Epidermal melanocyte (primary cell): ENCODE data around the gene CUBN.
A peak's percentile ranks its signal among the peaks of the same experiment; 100 is the strongest.

Experiments used
- DNase-seq: peaks from one replicate; pipeline ENCODE4 v3.0.0; 2011; ENCODE audit warnings: low spot score; ENCODE audit not compliant: insufficient read length

CUBN gene

DNA sequence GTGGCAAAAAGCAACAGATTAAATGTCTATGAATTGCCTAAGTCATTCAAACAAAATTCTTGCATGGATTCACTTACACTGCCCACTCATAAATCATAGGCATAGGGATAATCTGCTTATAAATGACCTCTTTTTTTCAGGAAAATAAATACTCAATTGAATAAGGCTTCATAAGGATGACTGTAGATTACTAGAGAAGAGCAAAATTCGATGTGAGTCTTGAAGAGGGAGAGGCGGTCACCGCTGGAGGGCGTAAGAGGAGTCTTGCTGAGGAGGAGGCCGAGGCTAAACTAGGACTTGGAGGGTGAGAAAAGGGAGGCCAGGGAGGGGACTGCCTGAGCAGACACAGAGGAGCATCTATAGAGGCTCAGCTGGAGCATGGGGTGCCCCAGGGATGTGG lies 177.0 kb downstream of the CUBN start:
- peak; percentile 55 for DNase-seq

DNA sequence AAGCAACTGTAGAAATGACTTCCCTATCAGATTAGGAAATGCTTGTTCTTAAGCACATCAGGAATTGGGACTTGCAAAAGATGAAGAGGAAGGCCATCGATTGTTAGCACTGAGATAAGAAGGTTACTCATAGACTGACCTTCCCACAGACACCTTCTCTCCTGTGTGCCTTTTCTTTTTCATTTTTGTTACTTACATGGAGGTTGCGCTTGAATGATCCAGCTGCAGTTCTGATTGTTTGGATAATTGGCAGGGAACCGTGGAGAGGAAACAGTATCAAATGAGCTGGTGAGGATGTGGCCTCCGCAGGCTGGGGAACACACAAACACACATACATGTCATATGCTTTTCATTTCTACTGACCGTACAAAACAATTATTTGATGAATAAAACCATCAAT lies 177.5 kb downstream of the CUBN start:
- no peak for DNase-seq

DNA sequence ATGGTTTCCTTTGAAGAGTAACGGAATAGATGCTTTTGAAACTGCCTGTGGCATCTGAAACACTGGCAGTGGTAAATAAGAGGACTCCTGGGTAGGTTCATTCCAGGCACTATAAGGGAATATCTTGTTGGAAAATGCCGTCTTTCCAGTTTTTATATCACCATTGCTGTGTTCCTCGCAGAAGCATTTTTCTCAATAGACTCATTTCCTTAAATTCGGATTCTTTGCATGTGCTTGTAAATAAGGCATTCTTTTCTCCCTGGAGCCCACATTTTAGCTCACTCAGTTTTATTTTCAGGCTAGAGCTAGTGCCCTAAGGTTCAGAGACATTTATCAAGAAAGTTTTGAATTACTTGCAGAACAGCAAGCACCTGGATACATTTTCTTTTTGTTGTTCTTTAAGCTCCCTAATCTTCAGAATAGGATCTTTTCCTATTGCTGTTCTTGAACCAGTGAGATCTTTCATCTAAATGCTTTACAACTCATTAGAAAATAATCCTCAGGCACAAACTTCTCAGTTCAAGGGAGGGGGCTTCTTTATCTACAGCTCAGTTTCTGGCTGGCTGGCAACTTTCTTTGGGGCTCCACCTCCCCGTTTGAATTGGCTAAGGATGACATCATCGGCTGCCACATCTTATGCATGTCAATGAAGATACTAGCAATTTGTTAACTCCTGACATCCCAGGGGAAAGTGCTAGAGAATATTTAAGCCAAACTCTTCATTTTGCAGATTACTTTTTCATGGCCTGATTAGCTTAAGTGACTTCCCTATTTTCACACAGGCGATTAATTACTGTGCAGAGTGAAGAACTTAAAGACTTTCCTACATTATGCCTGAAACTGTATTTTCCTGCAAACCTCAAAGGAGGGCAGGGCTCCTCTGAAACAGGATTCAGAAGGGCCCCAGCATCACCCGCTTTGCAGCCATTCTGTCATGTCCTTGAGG lies 178.7 kb downstream of the CUBN start:
- DNase-seq, result no peak

DNA sequence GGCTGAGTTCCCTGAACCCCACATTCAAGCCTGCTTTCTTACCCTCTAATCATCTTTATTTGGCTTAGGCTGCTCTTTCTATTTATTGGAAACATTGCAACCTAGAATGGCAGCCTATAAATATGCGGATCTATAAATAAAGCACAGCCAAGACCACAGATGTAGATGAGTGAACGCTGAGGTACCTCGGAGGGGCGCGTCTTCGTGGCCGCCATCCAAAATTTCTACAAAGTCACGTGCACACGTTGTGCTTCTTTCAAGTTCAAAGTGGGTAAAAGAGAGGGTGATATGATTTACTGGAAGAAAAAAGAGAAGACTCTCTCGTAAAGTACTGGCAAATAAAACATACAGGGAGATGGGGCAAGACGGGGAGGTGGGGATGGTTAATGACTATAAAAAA lies 179.8 kb downstream of the CUBN start:
- DNase-seq, result no peak

DNA sequence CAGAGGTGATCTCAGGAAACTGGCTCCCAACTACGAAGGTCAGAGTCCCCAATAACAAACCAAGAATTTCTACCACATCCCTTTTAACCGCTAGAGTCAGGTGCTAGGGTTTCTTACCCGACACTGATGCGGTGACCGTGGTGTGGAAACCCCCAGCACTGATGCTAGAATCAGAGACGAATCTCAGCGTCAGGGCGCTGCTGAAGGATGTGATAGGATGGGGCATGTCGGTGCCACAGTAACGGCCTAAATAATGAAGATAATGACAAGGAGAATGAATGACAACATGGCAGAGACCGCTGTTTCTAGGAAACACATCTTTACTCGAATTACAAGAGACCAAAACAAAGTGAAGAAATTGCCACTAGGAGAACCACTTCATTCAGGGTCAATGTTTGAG lies 181.2 kb downstream of the CUBN start:
- DNase-seq, result no peak

DNA sequence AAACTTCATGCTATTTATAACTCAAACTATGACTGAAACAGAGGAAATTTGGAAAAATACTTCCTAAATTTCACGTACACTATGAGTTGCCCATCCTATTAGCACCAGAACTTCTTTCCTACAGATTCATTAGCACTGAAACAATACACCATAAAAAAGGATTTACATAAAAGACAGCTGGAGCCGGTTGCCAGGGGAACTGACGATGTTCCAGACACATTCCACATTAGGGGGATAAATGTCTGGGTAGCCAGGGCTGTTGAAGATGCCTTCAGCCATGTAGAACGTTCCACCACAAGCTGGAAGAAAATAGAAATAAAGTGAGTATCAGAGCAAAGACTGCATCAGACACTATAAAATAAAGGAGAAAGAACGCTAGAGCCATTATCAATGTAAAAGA lies 182.5 kb downstream of the CUBN start:
- no peak for DNase-seq

DNA sequence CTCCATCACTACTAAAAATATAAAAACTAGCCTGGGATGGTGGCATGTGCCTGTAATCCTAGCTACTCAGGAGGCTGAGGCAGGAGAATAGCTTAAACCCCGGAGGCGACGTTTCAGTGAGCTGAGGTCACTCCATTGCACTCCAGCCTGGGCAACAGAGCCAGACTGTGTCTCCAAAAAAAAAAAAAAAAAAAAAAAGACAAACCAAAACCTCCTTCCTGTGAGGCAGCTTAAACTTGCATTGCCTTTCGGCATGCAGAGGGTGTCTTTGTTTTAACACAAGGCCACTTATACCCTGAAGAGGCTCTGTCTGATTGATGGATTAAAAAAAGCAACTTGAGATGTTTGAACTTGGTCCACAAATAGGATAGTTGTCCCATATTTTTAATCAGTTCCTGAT lies 184.0 kb downstream of the CUBN start:
- DNase-seq, result no peak

DNA sequence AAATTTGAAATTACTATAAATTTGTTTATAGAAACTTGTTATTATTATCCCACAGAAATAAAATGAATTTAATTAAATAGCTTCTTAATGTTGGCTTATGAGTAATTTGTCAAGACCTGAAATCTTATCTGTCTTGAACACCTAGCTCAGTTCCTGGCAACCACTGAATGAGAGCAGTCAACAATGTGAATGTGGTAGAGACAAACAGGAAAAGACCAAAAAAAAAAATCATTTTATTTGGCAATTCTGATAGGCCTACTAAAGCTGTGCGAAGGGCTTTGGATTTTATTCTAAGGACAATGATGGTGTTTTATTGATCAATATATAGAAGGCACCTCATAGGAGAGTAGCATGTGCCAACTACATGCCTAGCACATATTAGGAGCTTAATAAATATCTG lies 184.6 kb downstream of the CUBN start:
- DNase-seq, result no peak

DNA sequence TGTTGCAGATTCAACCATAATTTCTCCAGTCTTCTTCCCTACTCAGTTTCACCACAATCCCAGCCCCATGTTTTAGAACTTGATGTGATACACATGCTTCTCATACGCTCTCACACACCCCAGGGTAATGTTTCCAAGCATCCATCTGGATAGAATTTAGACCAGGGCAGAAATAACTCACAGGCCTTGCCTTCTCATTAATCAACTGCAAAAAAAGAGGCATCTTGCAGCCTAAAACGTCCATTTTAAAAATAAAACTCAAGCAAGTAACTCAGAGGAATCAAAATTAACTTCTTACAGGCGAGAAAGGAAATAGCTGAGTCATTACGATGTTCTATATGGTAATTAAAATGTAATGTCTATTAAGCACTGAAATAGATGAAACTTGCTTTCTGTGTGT lies 185.2 kb downstream of the CUBN start:
- peak; percentile 69 for DNase-seq

DNA sequence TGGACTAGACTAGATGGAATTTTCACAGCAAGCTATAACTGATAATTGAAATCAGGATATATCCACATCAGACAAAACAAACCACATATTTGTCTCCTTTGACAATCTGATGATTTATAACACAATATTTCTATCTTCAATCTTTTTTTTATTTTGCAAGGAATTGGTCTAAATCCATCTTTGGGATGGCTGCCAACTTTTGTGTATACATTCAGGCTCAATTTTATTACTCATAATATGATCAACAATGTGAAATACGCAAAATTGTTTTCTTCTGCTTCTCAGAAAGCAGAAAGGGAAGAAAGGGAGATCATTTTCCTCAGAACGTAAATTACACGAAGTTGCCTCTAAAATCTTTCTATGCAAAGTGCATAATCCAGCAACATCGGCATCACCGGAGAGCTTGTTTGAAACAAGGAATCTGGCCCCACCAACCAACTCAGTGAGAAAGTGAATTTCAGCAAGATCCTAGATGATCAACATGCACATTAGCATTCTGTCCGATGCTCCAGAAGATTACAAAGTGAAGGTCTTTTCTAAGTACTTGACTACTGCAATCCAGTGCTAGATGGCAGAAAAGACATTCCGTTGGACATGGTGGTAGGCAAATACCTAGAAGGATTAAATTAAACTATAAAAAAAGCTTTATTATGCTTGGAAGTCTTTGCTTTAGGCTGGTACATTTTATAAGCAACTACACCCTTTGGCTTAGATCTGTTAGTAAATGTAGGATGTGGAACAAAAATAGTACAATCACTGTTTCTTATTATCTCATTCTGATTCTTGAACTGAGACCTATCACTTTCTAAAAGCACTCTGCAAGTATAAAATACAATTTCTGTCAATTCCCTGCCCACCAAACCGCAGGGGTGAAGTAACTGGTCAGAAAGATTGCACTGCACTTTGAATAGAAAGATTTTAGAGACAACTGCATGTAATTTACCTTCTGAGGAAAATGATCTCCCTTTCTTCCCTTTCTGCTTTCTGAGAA lies 186.0 kb downstream of the CUBN start:
- DNase-seq, result no peak

DNA sequence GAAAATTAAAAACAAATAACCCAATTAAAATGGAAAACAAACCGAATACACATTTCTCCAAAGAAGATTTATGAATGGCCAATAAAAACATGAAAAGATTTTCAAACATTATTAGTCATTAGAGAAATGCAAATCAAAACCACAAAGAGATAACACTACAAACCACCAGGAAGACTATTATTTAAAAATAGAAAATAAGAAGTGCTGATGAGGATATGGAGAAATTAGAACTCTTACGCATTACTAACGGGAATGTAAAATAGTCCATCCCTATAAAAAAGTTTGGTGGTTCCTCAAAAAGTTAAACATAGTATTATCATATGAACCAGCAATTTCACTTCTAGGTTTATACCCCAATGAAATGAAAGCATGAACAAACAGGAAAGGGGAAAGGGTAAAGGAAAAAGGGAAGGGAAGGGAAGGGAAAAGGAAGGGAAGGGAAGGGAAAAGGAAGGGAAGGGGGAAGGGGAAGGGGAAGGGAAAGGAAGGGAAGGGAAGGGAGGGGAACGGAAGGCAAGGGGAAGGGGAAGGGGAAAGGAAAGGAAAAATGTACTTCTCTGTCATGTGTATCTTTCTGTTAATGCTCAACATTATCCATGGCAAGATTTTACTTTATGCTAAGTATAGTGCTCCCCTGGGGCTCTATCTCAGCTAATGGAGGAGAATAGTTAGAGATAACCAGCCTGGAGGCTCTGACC lies 187.1 kb downstream of the CUBN start:
- DNase-seq, result no peak

DNA sequence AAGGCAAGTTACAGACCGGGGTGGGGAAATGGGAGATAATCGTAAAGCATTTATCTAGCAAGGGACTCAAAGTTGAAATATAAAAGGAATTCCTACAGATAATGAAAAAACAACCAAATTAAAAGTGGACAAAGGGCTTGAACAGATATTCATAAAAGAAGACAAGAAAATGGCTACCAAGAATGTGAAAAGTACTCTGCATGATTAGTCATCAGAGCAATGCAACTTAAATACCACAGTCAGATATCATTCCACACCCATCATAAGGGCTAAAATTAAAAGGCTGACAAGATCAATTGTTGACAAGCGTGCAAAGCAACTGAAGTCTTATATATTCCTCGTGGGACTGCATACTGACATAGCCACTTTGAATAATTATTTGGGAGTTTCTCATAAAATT lies 187.7 kb downstream of the CUBN start:
- DNase-seq, result no peak

DNA sequence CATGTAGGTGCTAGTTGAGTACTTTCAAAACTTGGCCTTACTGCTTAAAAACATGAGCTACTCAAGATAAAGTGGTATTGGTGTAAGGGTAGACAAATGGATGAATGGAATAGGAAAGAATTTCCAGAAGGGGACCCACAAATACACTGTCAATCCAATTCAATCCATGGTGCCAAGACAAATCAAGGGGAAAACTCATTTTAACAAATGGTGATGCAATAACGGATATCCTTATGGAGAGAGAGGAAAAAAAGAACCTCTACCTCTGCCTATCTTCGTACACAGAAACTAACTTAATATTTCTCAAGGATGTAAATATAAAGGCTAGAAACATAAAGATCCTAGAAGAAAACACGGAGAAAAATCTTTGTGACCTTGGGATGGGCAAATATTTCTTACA lies 188.5 kb downstream of the CUBN start:
- DNase-seq, result no peak

DNA sequence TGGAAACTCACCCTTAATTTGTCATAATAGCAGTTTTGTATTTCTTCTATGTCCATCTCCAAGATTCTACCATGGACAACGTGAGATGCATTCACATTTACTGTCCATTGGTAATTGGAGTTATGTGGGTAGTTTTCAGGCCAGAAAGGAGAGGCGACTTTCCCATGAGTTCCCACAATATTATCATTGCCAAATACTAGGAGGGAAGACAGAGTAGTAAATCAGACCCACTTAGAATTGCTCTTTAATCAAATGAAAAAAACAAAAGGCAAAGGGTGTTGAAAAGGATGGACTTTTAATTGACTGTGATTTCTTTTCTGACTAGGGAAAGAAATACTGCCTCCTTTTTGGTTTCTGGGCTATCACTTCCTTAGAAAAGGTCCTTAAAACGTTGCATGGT lies 190.7 kb downstream of the CUBN start:
- DNase-seq, result no peak

DNA sequence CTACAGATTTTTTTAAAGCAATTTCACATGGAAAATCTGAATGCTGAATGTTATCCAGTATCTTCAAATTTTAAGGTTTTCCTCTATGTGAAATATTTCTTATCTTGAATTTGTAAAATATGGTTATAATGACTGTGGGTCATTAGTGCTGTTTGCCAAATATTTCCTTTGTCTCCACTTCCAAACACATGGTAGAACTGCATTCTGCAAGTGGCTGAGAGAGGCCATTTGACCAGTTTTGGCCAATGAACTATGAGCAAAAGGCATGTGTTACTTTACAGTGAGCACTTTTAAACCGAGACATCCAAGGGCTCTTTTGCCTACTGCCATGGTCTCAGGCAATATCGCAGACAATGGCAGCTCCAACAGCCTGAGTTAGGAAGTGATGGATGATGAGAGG lies 195.2 kb downstream of the CUBN start:
- DNase-seq, result no peak

DNA sequence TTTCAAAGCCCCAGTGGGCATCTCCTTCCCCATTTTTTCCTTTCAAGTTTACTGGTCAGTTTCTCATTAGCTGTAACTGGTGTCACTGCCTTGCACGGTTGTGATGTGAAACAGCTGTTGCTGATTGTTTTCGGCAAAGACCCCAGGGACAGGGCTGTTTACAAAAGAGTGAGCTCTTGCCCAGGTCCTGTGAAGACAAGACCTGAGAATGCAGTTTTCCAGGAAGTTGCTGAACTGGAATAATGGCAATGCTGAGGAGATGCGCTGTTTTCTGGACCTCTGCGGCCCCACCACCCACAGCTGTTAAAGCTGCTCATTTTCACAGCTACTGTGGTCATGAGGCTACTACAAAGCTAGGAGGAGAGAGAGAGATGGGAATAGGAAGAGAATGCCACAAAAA lies 195.8 kb downstream of the CUBN start:
- no peak for DNase-seq

DNA sequence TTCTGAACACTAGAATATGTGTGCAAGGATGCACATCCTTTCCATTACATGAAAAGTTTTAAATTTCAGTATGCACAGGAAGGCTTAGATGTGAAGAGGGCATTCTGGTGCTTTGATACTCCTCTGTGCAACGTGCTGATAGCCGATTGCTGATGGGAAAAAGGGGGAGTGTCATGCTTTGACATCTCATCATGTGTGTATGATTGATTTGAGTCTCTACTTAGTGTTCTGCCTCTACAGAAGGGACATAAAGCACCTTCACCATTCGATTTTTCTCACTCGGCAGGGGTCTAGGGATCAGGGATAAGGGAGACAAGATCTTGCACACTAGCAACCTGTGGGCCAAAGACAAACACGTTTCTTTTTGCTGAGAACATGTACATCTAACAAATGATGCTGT lies 197.7 kb downstream of the CUBN start:
- DNase-seq, result no peak

DNA sequence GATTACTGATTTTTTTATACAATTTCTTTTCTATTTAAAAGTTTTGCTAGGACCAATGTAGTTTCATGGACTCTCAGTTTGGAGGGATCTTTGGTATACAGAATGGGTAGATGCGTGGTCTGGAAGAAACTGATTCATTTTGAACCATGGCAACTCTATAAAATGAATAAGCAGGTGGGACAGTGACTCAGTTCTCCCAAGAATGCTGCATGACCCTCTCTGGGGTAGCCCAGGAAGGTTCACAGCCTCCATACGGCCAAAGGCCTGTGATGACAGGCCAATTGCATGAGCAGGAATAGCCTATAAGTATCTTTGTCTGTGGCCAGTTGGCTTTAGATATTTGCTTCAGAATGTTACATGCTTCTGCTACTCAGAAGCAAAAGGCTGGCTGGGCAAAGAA lies 199.1 kb downstream of the CUBN start:
- DNase-seq, result no peak

DNA sequence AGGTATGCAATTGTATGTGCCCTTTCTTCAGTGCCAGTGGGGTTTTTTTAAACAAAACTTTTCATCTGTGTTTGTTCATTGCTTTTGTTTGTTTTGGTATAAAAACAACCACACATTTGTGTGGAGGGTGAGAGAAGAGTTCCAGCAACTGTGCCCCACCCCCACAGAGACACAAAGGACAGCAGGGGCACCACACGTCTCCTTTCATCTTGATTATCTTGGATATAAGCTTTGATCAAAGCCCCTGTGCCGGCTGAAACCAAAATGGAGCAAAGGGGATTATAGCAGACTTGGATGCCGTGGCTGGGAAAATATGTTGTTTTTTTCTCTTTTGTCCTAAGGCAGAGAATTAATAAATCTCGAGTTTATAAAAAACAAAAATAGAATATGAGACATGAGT lies 200.5 kb downstream of the CUBN start:
- no peak for DNase-seq

DNA sequence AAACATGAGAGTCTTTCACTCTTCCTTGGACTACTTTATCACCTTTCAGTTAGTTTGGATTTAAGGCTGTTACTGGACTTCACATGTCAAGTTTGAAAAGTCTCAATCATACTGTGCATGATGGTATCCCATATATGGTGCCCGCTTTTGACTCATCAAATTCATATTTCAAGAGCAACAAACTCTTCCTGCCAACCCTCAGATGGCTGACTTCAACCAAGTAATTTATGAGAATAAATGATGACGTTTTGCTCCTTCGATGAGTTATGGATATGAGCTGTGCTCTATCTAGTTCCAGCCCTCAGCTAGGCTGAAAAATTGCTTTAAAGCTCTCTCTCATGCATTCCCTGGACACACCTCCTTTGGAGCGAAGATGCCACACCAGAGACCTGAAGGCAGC lies 202.1 kb downstream of the CUBN start:
- no peak for DNase-seq

DNA sequence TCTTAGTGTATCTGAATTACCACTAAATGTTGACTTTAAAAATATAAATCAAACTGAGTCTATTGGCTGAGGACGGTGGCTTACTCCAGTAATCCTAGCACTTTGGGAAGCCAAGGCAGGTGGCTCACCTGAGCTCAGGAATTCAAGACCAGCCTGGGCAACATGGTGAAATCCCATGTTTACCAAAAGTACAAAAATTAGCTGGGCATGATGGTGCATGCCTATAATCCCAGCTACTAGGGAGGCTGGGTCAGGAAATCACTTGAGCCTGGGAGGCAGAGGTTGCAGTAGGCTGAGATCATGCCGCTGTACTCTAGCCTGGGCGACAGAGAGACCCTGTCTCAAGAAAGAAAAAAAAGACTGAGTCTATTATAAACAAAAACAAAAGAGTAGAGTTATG lies 205.9 kb downstream of the CUBN start:
- no peak for DNase-seq

DNA sequence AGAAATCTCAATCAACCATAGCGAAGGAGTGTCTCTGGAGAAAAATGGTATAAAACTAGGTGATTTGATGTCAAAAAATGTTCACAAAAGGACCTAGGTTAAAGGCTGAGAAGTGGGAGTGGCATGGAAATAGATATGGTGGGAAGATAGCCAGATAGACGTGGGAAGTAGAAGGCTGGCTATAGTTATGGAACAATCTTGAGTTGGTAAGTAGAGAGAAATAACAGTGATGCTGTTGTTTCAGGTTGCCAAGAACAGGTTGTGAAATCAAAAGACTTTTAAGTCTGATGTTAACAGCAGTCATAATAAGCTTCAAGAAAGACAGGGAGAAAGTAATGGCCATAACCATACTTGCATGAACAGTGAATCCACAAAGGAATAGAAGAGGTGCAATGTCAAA lies 206.3 kb downstream of the CUBN start:
- DNase-seq, result no peak
